Measurements from ENCODE around the gene MUC15.

MUC15 gene

DNA sequence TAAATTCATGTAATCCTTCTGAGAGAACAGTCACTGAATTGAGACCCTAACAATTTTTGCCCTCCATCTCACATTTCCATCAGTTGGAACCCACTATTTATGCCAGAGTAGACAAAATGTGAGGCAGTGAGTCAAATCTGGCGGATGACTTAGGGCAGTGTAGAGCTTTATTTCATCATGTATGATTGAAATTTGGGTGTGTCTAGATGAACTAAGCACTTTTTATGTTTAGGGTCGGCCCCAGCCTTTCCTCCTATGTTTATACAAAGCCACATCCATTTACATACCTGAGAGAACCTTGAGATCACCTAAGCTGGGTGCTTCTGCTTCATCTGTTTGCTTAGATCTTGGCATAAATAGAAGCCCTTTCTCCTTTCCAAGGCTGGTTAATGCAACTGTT lies 15.0 kb upstream of the MUC15 start:
- DNase-seq (no peak), ATAC-seq (replicated peaks) (no peak)
- Mint-ChIP-seq H3K36me3 (no peaks in the 10 kb centered on the region), H3K9me3 (peaks cover 0 to 4% of the 10 kb centered on the region in 2 donors), H3K4me3 (no peak overlapping the region), H3K27me3 (no peaks in the 10 kb centered on the region), H3K27ac (no peak overlapping the region), H3K4me1 (no peaks in the 10 kb centered on the region)

DNA sequence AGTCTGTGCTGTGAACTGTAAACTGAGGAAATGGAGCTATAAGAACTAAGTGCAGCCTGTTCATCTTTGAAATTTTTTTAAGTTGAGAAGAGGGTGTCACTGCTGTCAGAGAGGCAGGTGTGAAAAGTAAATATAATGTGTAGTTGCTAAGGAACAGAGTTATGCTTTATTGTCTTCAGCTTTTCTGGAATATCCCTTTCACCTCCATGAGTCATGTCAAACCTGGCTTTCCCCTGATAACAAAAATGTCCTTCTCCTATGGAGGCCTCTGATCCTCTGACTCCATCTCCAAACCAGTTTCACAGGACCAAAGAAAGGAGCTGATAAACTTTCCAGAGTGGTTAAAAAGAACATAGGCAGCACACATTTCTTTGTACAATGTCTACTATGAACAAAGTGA lies 12.8 kb upstream of the MUC15 start:
- Mint-ChIP-seq H3K36me3 (no peaks in the 10 kb centered on the region), H3K9me3 (no peaks in the 10 kb centered on the region)

DNA sequence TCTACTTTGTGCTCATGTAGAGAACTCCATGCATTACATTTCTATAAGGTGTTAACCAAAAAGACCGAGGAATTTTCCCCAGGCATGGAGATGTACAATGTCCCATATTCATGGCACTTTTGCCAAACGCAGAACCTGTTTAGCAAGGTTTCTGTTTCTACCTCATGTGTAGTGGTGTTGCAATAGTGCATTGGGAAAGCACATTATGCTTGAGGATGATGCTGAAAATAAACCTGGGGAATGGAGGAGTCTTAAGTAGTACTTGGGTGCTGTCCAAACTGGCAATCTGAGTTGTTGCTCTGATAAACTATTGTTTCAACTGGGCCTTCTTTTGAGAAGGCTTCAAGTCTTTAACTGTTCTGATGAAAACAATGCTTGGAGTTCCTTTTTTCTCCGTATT lies 11.5 kb upstream of the MUC15 start:
- DNase-seq: no peak

More for the DNA sequence above, 12.8 kb upstream of the MUC15 start:
- ATAC-seq (replicated peaks): no peak
- no peaks in the 10 kb centered on the region for H3K27me3 Mint-ChIP-seq
- no peak overlapping the region for H3K27ac Mint-ChIP-seq
- H3K4me1 Mint-ChIP-seq: no peaks in the 10 kb centered on the region
- no peak overlapping the region for H3K4me3 Mint-ChIP-seq
- no peak for DNase-seq

DNA sequence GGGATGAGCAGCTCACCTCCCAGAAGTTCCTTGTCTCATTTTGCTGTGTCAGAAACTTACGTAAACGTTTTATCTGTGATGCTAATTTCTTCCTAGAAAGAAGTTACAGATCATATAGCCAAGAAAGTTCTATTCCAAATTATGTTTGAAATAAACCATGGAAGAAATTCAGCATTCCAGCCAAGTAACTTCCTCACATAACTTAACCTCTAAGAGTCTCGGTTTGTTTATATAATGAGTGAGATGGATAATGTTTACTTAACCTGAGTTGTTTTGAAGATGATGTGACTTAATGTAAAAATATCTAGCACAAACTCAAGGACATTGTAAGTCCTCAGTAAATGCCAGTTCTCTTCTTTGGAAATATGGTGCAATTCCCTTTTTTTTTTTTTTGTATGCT lies 8.9 kb upstream of the MUC15 start:
- H3K36me3 Mint-ChIP-seq: no peaks in the 10 kb centered on the region
- H3K9me3 Mint-ChIP-seq: no peaks in the 10 kb centered on the region
- ATAC-seq (replicated peaks): no peak
- H3K27ac Mint-ChIP-seq: no peak overlapping the region
- no peak for DNase-seq
- H3K4me3 Mint-ChIP-seq: no peak overlapping the region
- no peaks in the 10 kb centered on the region for H3K4me1 Mint-ChIP-seq
- no peaks in the 10 kb centered on the region for H3K27me3 Mint-ChIP-seq

More for the DNA sequence above, 11.5 kb upstream of the MUC15 start:
- Mint-ChIP-seq H3K9me3 (no peaks in the 10 kb centered on the region), H3K4me1 (no peaks in the 10 kb centered on the region), H3K27me3 (no peaks in the 10 kb centered on the region), H3K4me3 (no peak overlapping the region), H3K36me3 (no peaks in the 10 kb centered on the region), H3K27ac (no peak overlapping the region)
- no peak for ATAC-seq (replicated peaks)

DNA sequence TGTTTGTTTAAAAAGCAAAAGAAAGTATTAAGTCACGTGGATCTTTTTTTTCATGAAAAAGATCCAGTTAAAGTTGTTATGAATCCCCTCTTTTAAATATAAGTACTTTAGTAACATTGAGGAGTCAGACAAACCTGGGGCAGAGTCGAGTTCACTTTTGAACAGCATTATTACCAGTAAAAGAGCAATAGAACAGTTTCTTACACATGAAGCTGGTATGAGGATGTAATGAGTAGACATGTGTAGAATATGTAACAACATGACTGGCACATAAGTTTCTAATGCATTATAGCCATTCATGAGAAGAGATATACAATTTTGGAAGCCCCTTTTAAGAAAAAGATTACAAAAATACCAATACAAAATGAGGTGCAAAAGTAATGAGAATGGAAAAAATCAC lies 7.6 kb upstream of the MUC15 start:
- DNase-seq (no peak), ATAC-seq (replicated peaks) (no peak)
- Mint-ChIP-seq H3K4me3 (no peak overlapping the region), H3K4me1 (no peaks in the 10 kb centered on the region), H3K27me3 (no peaks in the 10 kb centered on the region), H3K9me3 (no peaks in the 10 kb centered on the region), H3K27ac (no peak overlapping the region), H3K36me3 (no peaks in the 10 kb centered on the region)

DNA sequence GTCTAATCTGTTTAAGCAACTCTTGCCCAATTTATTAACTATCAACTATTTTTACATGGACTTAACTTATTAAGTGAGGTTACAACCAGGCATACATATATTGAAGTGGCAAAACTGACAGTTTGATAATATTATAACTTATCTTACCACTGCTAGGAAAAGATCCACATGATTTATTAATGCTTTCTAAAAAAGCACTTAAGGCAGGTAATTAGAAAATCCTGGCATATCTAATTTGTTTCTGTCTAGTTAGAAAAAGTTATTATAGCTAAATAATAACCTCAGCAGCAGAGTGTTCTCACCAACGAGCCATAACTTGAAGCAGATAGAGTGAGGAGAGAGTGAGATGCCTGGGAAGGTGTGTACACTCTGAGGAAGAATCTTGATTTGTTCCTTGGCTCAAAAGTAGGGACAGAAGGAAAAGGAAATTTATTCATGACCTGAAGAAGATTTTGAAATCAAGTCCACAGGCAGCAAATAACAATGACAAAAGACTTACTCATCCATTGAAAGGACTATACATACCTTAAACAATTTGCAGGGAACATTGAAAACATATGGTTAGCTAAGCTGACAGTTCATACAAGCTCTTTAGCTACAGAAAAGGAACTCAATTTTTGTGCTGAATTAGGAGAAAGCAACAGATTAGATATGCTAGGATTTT lies 7.1 kb upstream of the MUC15 start:
- DNase-seq: no peak
- no peak overlapping the region for H3K27ac Mint-ChIP-seq
- H3K36me3 Mint-ChIP-seq: no peaks in the 10 kb centered on the region
- H3K4me3 Mint-ChIP-seq: no peak overlapping the region
- no peaks in the 10 kb centered on the region for H3K4me1 Mint-ChIP-seq
- no peaks in the 10 kb centered on the region for H3K27me3 Mint-ChIP-seq
- ATAC-seq (replicated peaks): no peak
- no peaks in the 10 kb centered on the region for H3K9me3 Mint-ChIP-seq

DNA sequence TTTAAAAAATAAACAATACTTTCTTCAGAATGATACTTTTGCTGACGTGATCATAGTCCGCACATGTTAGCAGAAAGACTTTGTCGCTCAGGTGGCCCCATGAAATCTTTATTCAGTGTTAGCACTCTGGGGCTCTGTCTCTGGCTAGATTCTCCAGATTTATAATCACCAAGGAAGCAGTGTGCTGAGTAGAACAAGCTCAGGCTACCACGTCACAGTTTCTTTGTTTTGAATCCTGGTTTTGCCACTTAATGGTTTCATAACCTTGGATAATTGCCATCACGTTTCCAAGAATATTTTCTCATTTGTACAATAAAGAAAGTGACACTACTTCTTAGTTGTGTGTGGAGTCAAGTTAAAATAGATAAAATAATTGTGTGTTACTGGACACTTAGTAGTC lies 3.9 kb upstream of the MUC15 start:
- ATAC-seq (replicated peaks): no peak
- H3K27me3 Mint-ChIP-seq: no peaks in the 10 kb centered on the region
- H3K36me3 Mint-ChIP-seq: no peaks in the 10 kb centered on the region
- no peak for DNase-seq
- no peak overlapping the region for H3K4me3 Mint-ChIP-seq
- H3K27ac Mint-ChIP-seq: no peak overlapping the region
- no peaks in the 10 kb centered on the region for H3K9me3 Mint-ChIP-seq
- no peaks in the 10 kb centered on the region for H3K4me1 Mint-ChIP-seq

DNA sequence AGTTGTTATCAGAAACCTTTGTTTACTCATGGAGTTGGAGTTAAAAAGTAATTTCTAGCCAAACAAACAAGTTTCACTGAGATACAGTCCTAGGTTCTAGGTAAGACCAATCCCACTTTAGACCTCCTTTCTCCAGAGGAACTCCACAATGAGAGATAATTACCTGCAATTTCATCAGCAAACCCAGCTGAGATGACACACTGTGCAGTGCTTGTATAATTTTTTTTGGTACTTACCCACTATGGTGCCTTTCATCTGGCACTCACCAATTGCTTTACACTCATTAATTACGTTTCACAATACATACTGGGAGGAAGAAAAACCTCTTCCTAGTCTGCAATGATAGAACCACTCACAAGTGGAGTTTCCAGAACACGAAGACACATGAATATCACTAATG lies 1.8 kb upstream of the MUC15 start:
- H3K36me3 Mint-ChIP-seq: no peaks in the 10 kb centered on the region
- no peaks in the 10 kb centered on the region for H3K27me3 Mint-ChIP-seq
- no peak overlapping the region for H3K27ac Mint-ChIP-seq
- H3K4me3 Mint-ChIP-seq: no peak overlapping the region
- no peak for DNase-seq
- ATAC-seq (replicated peaks): no peak
- no peaks in the 10 kb centered on the region for H3K4me1 Mint-ChIP-seq
- no peaks in the 10 kb centered on the region for H3K9me3 Mint-ChIP-seq

DNA sequence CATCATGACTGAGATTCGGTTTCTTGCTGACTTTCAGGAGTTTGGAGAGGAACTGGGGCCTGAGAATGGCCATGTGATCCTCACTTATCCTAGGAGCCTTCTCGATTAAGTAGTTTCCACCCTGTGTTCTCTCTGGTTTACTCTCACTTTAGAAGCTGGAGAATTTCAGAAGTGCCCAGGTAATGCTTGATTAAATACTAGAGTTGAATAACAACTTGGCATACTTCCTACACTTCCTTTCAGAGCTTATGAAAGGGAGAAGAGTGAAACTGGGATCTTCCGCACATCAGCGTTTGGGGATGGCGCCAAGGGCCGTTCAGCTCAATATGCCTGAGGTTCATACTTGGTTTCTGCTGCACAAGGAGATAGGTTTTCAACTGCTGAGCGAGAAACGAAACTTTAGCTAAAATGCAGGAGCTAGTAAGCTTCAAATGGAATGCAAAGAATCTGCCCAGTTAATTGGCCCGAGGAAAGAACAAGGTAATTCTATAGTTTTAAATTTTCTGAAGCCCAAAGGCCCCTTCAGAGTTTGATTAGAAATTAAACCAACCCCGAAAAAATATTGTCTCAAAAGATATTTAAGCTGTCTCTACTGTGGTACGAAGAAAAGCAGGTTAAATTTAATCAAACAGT lies 823 bp upstream of the MUC15 start:
- H3K4me3 Mint-ChIP-seq: no peak overlapping the region
- no peaks in the 10 kb centered on the region for H3K36me3 Mint-ChIP-seq
- no peaks in the 10 kb centered on the region for H3K27me3 Mint-ChIP-seq
- H3K9me3 Mint-ChIP-seq: no peaks in the 10 kb centered on the region
- DNase-seq (no peak), ATAC-seq (replicated peaks) (no peak)
- H3K4me1 Mint-ChIP-seq: no peaks in the 10 kb centered on the region
- H3K27ac Mint-ChIP-seq: no peak overlapping the region

DNA sequence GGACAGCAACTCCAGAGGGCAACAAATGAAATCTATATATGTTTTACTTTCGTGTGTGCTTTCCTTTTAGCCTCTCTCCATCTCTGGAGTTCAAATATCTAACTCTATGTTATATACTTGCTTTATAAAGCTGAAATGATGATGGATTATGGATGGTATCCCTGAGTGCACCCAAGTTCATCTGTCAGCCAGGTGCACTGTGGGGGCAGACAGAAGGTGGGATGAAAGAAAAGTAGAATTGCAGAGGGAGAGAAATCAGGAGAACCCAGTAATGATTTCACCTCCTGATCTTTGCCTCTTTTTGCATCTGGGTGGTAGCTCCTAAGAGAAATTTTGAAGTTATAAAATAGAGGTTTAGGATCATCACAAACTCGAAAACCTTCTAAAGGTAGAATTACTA lies 2.4 kb downstream of the MUC15 start:
- no peaks in the 10 kb centered on the region for H3K36me3 Mint-ChIP-seq
- DNase-seq: no peak
- ATAC-seq (replicated peaks): no peak

DNA sequence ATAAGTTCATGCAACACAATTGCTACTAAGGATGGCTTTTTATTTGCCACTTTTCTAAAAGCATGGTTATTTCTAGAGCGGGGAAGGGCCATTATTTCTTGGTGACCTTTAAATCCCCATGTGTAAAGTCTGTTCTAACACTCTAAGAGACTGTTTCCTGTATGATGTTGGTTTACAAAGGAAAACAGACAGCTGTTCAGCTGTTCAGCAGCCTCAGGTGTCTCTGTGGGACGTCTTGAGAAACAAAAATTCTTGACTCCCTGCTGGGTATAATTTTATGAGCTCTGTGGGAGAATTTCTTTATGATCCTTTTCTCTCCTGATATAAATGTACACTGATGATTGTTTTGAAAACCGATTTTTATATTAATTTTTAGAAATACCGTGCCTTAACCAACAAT lies 13.9 kb downstream of the MUC15 start:
- DNase-seq (no peak), ATAC-seq (replicated peaks) (no peak)
- Mint-ChIP-seq H3K27me3 (no peaks in the 10 kb centered on the region), H3K4me3 (no peak overlapping the region), H3K9me3 (peaks cover 0 to 2% of the 10 kb centered on the region in 2 donors), H3K27ac (no peak overlapping the region), H3K36me3 (no peaks in the 10 kb centered on the region), H3K4me1 (no peaks in the 10 kb centered on the region)

More for the DNA sequence above, 2.4 kb downstream of the MUC15 start:
- H3K4me3 Mint-ChIP-seq: no peak overlapping the region
- H3K27me3 Mint-ChIP-seq: no peaks in the 10 kb centered on the region
- no peak overlapping the region for H3K27ac Mint-ChIP-seq
- no peaks in the 10 kb centered on the region for H3K9me3 Mint-ChIP-seq
- H3K4me1 Mint-ChIP-seq: no peaks in the 10 kb centered on the region

DNA sequence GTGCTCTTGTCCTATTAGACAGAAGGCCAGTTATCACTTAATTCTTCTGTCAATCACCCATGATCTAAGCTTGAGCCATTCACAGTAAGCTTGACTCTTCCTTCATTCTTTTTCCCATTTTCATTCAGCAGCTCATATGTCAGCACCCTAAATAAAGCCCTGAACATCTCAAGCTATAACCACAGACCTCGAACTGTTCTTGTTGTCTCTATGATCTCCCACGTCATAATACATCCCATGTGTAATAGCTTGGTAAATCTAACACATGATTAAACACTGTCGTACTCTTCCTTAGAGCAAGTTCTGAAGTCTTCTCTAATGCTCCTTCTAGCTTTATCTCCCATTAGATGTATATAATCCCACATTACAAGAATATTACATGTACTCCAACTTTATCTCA lies 14.4 kb downstream of the MUC15 start:
- no peak overlapping the region for H3K4me3 Mint-ChIP-seq
- no peak overlapping the region for H3K27ac Mint-ChIP-seq
- H3K9me3 Mint-ChIP-seq: peaks cover 0 to 3% of the 10 kb centered on the region in 2 donors

DNA sequence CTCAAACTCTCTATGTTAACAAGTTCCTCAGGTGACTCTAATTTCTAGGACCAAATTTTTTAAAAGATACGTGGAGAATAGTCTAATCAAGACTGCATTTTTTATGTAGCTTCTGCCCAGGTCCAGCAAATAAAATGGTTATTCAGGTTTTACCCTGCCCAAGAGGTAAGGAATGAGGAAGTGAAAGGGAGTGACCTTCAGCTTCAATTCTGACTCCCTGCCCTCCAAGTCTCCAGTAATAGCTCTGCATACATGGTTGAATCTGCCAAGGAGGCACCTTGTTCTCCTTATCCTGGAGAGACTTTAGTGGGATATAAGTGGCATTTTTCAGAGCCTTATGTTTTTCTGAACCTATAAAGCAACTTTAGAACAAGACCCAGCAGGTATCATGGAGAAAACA lies 15.5 kb downstream of the MUC15 start:
- no peak overlapping the region for H3K4me3 Mint-ChIP-seq
- H3K36me3 Mint-ChIP-seq: no peaks in the 10 kb centered on the region
- DNase-seq: no peak
- H3K27me3 Mint-ChIP-seq: no peaks in the 10 kb centered on the region
- H3K4me1 Mint-ChIP-seq: no peaks in the 10 kb centered on the region
- no peak for ATAC-seq (replicated peaks)
- H3K9me3 Mint-ChIP-seq: peaks cover 0 to 3% of the 10 kb centered on the region in 2 donors
- H3K27ac Mint-ChIP-seq: no peak overlapping the region

More for the DNA sequence above, 14.4 kb downstream of the MUC15 start:
- H3K27me3 Mint-ChIP-seq: no peaks in the 10 kb centered on the region
- no peaks in the 10 kb centered on the region for H3K36me3 Mint-ChIP-seq
- H3K4me1 Mint-ChIP-seq: no peaks in the 10 kb centered on the region
- ATAC-seq (replicated peaks) (no peak), DNase-seq (no peak)

DNA sequence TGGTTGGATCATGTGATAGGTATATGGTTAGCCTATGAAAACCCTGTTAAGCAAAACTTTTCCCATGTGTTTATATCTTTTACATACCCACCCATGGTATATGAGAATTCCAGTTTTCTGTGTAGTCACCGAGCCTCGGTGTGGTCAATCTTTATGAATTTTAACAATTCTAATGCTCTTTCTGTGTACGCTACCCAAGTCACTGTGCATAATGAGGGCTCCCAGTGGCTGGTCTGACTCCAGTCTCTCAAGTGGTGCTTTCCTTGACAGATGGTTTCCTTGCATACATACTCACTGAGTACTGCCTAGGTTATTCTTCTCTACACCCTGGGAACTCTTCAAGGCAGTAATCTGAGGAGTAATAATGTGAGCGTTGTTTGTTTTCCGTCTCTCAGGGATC lies 17.6 kb downstream of the MUC15 start:
- Mint-ChIP-seq H3K4me1 (no peaks in the 10 kb centered on the region), H3K27me3 (no peaks in the 10 kb centered on the region), H3K4me3 (no peak overlapping the region), H3K27ac (no peak overlapping the region), H3K36me3 (no peaks in the 10 kb centered on the region), H3K9me3 (peaks cover 0 to 3% of the 10 kb centered on the region in 2 donors)
- ATAC-seq (replicated peaks) (no peak), DNase-seq (no peak)

DNA sequence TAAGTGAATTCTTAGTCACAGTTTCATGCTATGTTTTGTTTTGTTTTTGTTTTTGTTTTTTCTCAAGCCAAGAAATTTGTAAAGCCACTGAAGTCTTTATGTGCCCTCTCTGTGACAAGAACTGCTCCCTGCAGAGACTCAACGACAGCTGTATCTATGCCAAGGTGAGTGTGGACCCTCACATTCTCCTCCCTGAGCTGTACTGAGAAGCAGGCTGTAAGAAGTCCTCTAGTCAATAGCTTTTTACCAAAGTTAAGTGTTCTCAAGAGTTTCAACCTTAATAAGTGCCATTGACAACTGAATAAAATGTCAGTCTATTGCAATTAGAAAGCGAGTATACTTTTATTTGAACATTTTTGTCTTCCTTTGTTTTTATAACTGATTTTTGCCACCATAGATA lies 18.9 kb downstream of the MUC15 start:
- Mint-ChIP-seq H3K27me3 (no peaks in the 10 kb centered on the region), H3K9me3 (peaks cover 0 to 3% of the 10 kb centered on the region in 2 donors), H3K4me3 (no peak overlapping the region), H3K36me3 (no peaks in the 10 kb centered on the region), H3K4me1 (no peaks in the 10 kb centered on the region), H3K27ac (no peak overlapping the region)
- DNase-seq (no peak), ATAC-seq (replicated peaks) (no peak)
